ENCODE data around the gene TCF20. TPM values are rescaled to one million over a fixed set of nuclear protein-coding genes. Genes with fewer than 3 reads are reported as not detected.

TCF20 gene
- total and polyA plus RNA-seq, 2 donors (not counting 1 experiment from before 2014, with no cell fraction given), result 16.4 to 81.3 TPM

DNA sequence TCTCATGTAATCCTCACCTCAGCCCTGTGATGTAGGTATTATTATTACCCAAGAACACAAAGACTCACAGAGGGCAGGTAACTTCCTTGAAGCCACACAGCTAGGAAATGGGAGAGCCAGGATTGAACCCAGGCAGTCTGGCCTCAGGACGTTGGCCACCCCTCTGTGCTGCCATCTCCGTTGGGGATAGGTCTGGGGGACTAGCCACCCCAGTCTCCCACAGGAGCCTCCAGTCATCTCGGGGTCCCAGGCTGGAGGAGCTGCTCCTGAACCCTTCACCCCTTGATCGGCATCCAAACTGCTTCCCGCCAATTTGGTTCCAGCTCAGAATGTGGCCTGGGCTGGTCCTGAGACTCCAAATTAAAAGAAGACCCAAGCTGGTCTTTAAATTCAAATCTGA, 10.4 kb upstream of the TCF20 start:
- peaks cover 17% of the 10 kb centered on the region for H3K27me3 Mint-ChIP-seq
- 93% methylated on average over 5 of the region's 5 CpGs for WGBS (ENCODE audit: insufficient coverage)
- no peaks in the 10 kb centered on the region for H3K9me3 Mint-ChIP-seq (ENCODE audit: insufficient read depth)
- CTCF ChIA-PET, result no interaction called here
- intact Hi-C loops (cut with micrococcal nuclease), result no loop called here
- H3K27me3 ChIP-seq (replicated peaks in 1 of 4; ENCODE audit: control extremely low read depth in 1 of 4, control insufficient read depth in 3 of 4, insufficient read depth in 4 of 4, low read length in 3 of 4), result peaks cover 0 to 34% (median 14%) of the 10 kb centered on the region in 4 experiments
- H3K27ac Mint-ChIP-seq, result no peak overlapping the region
- DNase-seq (no peak), ATAC-seq (ENCODE audit: low read depth) (no peak)
- peaks cover 11% of the 10 kb centered on the region for H3K79me2 ChIP-seq (ENCODE audit: control insufficient read depth, insufficient read depth, low read length)
- POLR2A ChIA-PET, result no interaction called here
- no peak for TF ChIP-seq EZH2 (IDR thresholded peaks at IDR 0.05; ENCODE audit: borderline replicate concordance, insufficient read depth, low read depth, low read length, poor library complexity, severe bottlenecking)
- TF ChIP-seq, protein P1, sequence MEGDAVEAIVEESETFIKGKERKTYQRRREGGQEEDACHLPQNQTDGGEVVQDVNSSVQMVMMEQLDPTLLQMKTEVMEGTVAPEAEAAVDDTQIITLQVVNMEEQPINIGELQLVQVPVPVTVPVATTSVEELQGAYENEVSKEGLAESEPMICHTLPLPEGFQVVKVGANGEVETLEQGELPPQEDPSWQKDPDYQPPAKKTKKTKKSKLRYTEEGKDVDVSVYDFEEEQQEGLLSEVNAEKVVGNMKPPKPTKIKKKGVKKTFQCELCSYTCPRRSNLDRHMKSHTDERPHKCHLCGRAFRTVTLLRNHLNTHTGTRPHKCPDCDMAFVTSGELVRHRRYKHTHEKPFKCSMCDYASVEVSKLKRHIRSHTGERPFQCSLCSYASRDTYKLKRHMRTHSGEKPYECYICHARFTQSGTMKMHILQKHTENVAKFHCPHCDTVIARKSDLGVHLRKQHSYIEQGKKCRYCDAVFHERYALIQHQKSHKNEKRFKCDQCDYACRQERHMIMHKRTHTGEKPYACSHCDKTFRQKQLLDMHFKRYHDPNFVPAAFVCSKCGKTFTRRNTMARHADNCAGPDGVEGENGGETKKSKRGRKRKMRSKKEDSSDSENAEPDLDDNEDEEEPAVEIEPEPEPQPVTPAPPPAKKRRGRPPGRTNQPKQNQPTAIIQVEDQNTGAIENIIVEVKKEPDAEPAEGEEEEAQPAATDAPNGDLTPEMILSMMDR (IDR thresholded peaks at IDR 0.05), result no peak
- H3K4me3 Mint-ChIP-seq, result no peak overlapping the region
- H3K9ac ChIP-seq (ENCODE audit: low read length), result no peak overlapping the region
- no peak overlapping the region for H3K4me2 ChIP-seq (replicated peaks; ENCODE audit: low read depth, low read length, poor library complexity, severe bottlenecking)
- no peaks in the 10 kb centered on the region for H3K36me3 ChIP-seq (replicated peaks in 1 of 2; ENCODE audit: control extremely low read depth in 1 of 2, control insufficient read depth in 1 of 2, extremely low read depth in 1 of 2, insufficient read depth in 2 of 2, low read length in 1 of 2)
- peaks cover 19% of the 10 kb centered on the region for H3K4me1 Mint-ChIP-seq
- H3K4me1 ChIP-seq (ENCODE audit: control insufficient read depth in 2 of 2, insufficient read depth in 2 of 2, low read length in 2 of 2), result peaks cover 26 to 32% of the 10 kb centered on the region in 2 donors
- no peak overlapping the region for H2AFZ ChIP-seq (ENCODE audit: insufficient read depth, low read depth, low read length, poor library complexity, severe bottlenecking)
- peaks cover 20% of the 10 kb centered on the region for H4K20me1 ChIP-seq (ENCODE audit: control insufficient read depth, insufficient read depth, low read length, poor library complexity, severe bottlenecking)
- peaks cover 0 to 5% (median 0%) of the 10 kb centered on the region in 3 donors for H3K9me3 ChIP-seq (ENCODE audit: control extremely low read depth in 1 of 3, control insufficient read depth in 2 of 3, insufficient read depth in 1 of 3, low read length in 2 of 3)
- no peak overlapping the region for H3K4me3 ChIP-seq (ENCODE audit: control extremely low read depth in 1 of 5, extremely low read depth in 1 of 5, insufficient read depth in 1 of 5, low read depth in 2 of 5, low read length in 4 of 5)
- no peak overlapping the region for H3K27ac ChIP-seq (ENCODE audit: low read length in 2 of 2)

DNA sequence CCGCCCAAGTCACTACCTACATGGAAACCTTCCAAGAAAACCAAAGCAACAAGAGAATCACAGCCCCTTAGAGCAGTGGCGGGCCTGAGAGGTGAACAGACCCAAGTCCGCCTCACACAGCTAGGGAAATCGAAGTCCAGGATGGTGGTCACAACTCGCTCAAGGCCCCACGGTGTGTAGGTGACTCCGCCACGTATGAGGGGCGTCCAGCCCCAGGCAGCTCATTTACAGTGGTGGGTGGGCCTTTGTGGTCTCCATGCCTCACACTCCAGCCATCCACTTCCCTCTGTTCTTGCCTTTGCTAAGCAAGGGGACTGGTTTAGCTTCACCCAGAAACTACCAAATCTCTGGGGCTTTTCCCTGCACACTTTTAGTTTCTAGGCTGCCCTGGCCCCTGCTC, 9.7 kb upstream of the TCF20 start:
- 93% methylated on average over 8 of the region's 9 CpGs for WGBS (ENCODE audit: insufficient coverage)

More for the DNA sequence above, 9.7 kb upstream of the TCF20 start:
- Histone ChIP-seq H3K4me1 (ENCODE audit: control insufficient read depth in 2 of 2, insufficient read depth in 2 of 2, low read length in 2 of 2) (peaks cover 20 to 25% of the 10 kb centered on the region in 2 donors), H3K4me3 (ENCODE audit: control extremely low read depth in 1 of 5, extremely low read depth in 1 of 5, insufficient read depth in 1 of 5, low read depth in 2 of 5, low read length in 4 of 5) (no peak overlapping the region), H3K36me3 (replicated peaks in 1 of 2; ENCODE audit: control extremely low read depth in 1 of 2, control insufficient read depth in 1 of 2, extremely low read depth in 1 of 2, insufficient read depth in 2 of 2, low read length in 1 of 2) (no peaks in the 10 kb centered on the region), H3K9ac (ENCODE audit: low read length) (no peak overlapping the region), H2AFZ (ENCODE audit: insufficient read depth, low read depth, low read length, poor library complexity, severe bottlenecking) (no peak overlapping the region), H3K9me3 (ENCODE audit: control extremely low read depth in 1 of 3, control insufficient read depth in 2 of 3, insufficient read depth in 1 of 3, low read length in 2 of 3) (peaks cover 0 to 5% (median 0%) of the 10 kb centered on the region in 3 donors), H3K27me3 (replicated peaks in 1 of 4; ENCODE audit: control extremely low read depth in 1 of 4, control insufficient read depth in 3 of 4, insufficient read depth in 4 of 4, low read length in 3 of 4) (peaks cover 0 to 34% (median 14%) of the 10 kb centered on the region in 4 experiments), H3K27ac (ENCODE audit: low read length in 2 of 2) (no peak overlapping the region), H4K20me1 (ENCODE audit: control insufficient read depth, insufficient read depth, low read length, poor library complexity, severe bottlenecking) (peaks cover 18% of the 10 kb centered on the region), H3K79me2 (ENCODE audit: control insufficient read depth, insufficient read depth, low read length) (peaks cover 11% of the 10 kb centered on the region), H3K4me2 (replicated peaks; ENCODE audit: low read depth, low read length, poor library complexity, severe bottlenecking) (no peak overlapping the region)
- no peak for ATAC-seq (ENCODE audit: low read depth)
- H3K4me3 Mint-ChIP-seq, result no peak overlapping the region
- no peak for DNase-seq
- no peak overlapping the region for H3K27ac Mint-ChIP-seq
- TF ChIP-seq EZH2 (IDR thresholded peaks at IDR 0.05; ENCODE audit: borderline replicate concordance, insufficient read depth, low read depth, low read length, poor library complexity, severe bottlenecking), result no peak
- TF ChIP-seq, protein P1 (IDR thresholded peaks at IDR 0.05), result no peak
- ChIA-PET POLR2A (interaction anchor here (0.6 kb wide), 1 partner anchor 127 kb away, joined by 5 read pairs; no protein-coding TSS in a partner anchor), CTCF (interaction anchor here (0.8 kb wide), 1 partner anchor 163 kb away, joined by 3 read pairs; no protein-coding TSS in a partner anchor)
- peaks cover 14% of the 10 kb centered on the region for H3K4me1 Mint-ChIP-seq
- no peaks in the 10 kb centered on the region for H3K9me3 Mint-ChIP-seq (ENCODE audit: insufficient read depth)
- intact Hi-C loops (cut with micrococcal nuclease), result no loop called here
- peaks cover 17% of the 10 kb centered on the region for H3K27me3 Mint-ChIP-seq

All from B cell (primary cell).